NT2/D1 (cell line): Measurements from ENCODE around the gene ETV5.

Experiments
- DNase-seq: peaks from one replicate; pipeline ENCODE4 v3.0.0-alpha.2; 2011; ENCODE audit warnings: low read depth, low spot score
- H3K27me3 ChIP-seq: 2 replicates; pipeline ENCODE4 v1.6.0; 2011; ENCODE audit warnings: mild to moderate bottlenecking; ENCODE audit not compliant: insufficient read length, insufficient read depth
- H3K36me3 ChIP-seq: 2 replicates; pipeline ENCODE4 v1.6.1; 2011; ENCODE audit warnings: mild to moderate bottlenecking, low read length, mixed read lengths; ENCODE audit not compliant: insufficient read depth, insufficient read length
- H3K4me1 ChIP-seq: 2 replicates; pipeline ENCODE4 v1.5.1; 2011; ENCODE audit not compliant: insufficient read depth, insufficient read length
- H3K4me3 ChIP-seq: 2 replicates; pipeline ENCODE4 v1.5.1; 2011; ENCODE audit warnings: low read depth; ENCODE audit not compliant: insufficient read length
- H3K9ac ChIP-seq: 2 replicates; pipeline ENCODE4 v1.6.0; 2011; ENCODE audit warnings: low read depth; ENCODE audit not compliant: insufficient read length
- H3K9me3 ChIP-seq: 2 replicates; pipeline ENCODE4 v1.5.1; 2011; ENCODE audit warnings: mild to moderate bottlenecking, low read length; ENCODE audit not compliant: insufficient read depth
- SUZ12 ChIP-seq: IDR thresholded peaks from 2 replicates; pipeline ENCODE4 v1.6.1; 2011; ENCODE audit not compliant: insufficient read length, insufficient read depth; ENCODE audit errors: extremely low read depth
- YY1 ChIP-seq: IDR thresholded peaks from 2 replicates; pipeline ENCODE4 v1.6.1; 2011; ENCODE audit not compliant: insufficient read length, insufficient read depth
- ZNF274 ChIP-seq: IDR thresholded peaks from 2 replicates; pipeline ENCODE4 v1.6.1; 2011; ENCODE audit warnings: mild to moderate bottlenecking, low read depth, low read length

The ETV5 gene

GRCh38 chr3:186070996-186071395 is 37.9 kb downstream of the ETV5 start:
- peaks cover 13% of the 10 kb centered on the region for H3K9me3 ChIP-seq
- no peaks in the 10 kb centered on the region for H3K27me3 ChIP-seq
- TF ChIP-seq SUZ12 (no peak), YY1 (no peak), ZNF274 (no peak)
- no peak overlapping the region for H3K9ac ChIP-seq
- H3K4me3 ChIP-seq, result no peak overlapping the region
- H3K4me1 ChIP-seq, result no peaks in the 10 kb centered on the region
- H3K36me3 ChIP-seq, result peaks cover 14% of the 10 kb centered on the region
- DNase-seq, result no peak

GRCh38 chr3:186070550-186070949 is 38.3 kb downstream of the ETV5 start:
- no peak for DNase-seq
- no peak overlapping the region for H3K4me3 ChIP-seq
- peaks cover 16% of the 10 kb centered on the region for H3K36me3 ChIP-seq
- no peak overlapping the region for H3K9ac ChIP-seq
- H3K9me3 ChIP-seq, result peaks cover 8% of the 10 kb centered on the region; the same call in 1 of the 2 replicates
- H3K4me1 ChIP-seq, result no peaks in the 10 kb centered on the region
- no peak for TF ChIP-seq YY1
- TF ChIP-seq ZNF274, result no peak
- no peak for TF ChIP-seq SUZ12
- no peaks in the 10 kb centered on the region for H3K27me3 ChIP-seq

- peaks cover 18% of the 10 kb centered on the region for H3K36me3 ChIP-seq
- TF ChIP-seq YY1, result no peak
- no peak for TF ChIP-seq SUZ12
- no peak for TF ChIP-seq ZNF274
- H3K27me3 ChIP-seq, result no peaks in the 10 kb centered on the region
- peaks cover 4% of the 10 kb centered on the region; the same call in 1 of the 2 replicates for H3K9me3 ChIP-seq
- no peak for DNase-seq
- H3K9ac ChIP-seq, result no peak overlapping the region
- H3K4me1 ChIP-seq, result no peaks in the 10 kb centered on the region
- no peak overlapping the region for H3K4me3 ChIP-seq
Observed at GRCh38 chr3:186070133-186070532, 38.8 kb downstream of the ETV5 start.

GRCh38 chr3:186069199-186069598 is 39.7 kb downstream of the ETV5 start:
- no peak for DNase-seq
- no peaks in the 10 kb centered on the region for H3K9me3 ChIP-seq
- peaks cover 27% of the 10 kb centered on the region for H3K36me3 ChIP-seq
- H3K9ac ChIP-seq, result no peak overlapping the region
- H3K27me3 ChIP-seq, result no peaks in the 10 kb centered on the region
- TF ChIP-seq ZNF274, result no peak
- no peak for TF ChIP-seq SUZ12
- no peak for TF ChIP-seq YY1
- no peaks in the 10 kb centered on the region for H3K4me1 ChIP-seq
- no peak overlapping the region for H3K4me3 ChIP-seq

GRCh38 chr3:186068243-186068552 is 40.7 kb downstream of the ETV5 start:
- Histone ChIP-seq H3K36me3 (peaks cover 29% of the 10 kb centered on the region), H3K9me3 (no peaks in the 10 kb centered on the region), H3K4me3 (no peak overlapping the region), H3K27me3 (no peaks in the 10 kb centered on the region), H3K4me1 (no peaks in the 10 kb centered on the region), H3K9ac (no peak overlapping the region)
- TF ChIP-seq ZNF274 (no peak), SUZ12 (no peak), YY1 (no peak)
- no peak for DNase-seq

- no peak overlapping the region for H3K4me3 ChIP-seq
Observed at GRCh38 chr3:186067360-186068242, 41.3 kb downstream of the ETV5 start.

GRCh38 chr3:186060222-186060621 is 48.7 kb downstream of the ETV5 start:
- Histone ChIP-seq H3K4me1 (peaks cover 6% of the 10 kb centered on the region), H3K9ac (no peak overlapping the region), H3K27me3 (no peaks in the 10 kb centered on the region), H3K36me3 (peaks cover 65% of the 10 kb centered on the region), H3K4me3 (no peak overlapping the region), H3K9me3 (no peaks in the 10 kb centered on the region)
- TF ChIP-seq SUZ12, result no peak
- no peak for DNase-seq

More at GRCh38 chr3:186067360-186068242, 41.3 kb downstream of the ETV5 start:
- no peak for DNase-seq
- Histone ChIP-seq H3K9me3 (no peaks in the 10 kb centered on the region), H3K4me1 (no peaks in the 10 kb centered on the region), H3K27me3 (no peaks in the 10 kb centered on the region), H3K36me3 (peaks cover 30% of the 10 kb centered on the region), H3K9ac (no peak overlapping the region)
- no peak for TF ChIP-seq ZNF274
- TF ChIP-seq YY1, result no peak
- no peak for TF ChIP-seq SUZ12
